ENCODE data around the gene CCDC107.
A peak's percentile ranks its signal among the peaks of the same experiment; 100 is the strongest.

The CCDC107 gene

DNA sequence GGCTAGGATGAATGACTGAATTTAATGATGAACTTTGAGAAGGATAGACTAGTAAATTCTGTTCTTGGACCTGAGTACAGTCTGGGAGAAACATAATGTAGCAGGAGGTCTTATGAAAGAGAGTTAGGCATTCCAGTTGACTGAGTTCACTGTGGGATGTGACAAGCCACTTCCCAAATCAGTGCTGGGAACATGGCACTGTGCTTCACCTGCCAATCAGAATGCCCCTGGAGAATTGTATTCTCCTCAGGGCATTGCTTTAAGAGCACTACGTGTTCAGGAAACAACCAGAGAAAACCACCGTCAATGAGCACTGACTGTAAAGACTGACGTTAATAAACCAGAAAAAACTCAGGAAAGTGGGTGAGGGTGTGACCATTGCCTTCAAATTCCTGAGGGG lies 1.2 kb downstream of the CCDC107 start:
- no peak for DNase-seq (ENCODE audit: low read depth in 4 of 4, low spot score in 1 of 4)

DNA sequence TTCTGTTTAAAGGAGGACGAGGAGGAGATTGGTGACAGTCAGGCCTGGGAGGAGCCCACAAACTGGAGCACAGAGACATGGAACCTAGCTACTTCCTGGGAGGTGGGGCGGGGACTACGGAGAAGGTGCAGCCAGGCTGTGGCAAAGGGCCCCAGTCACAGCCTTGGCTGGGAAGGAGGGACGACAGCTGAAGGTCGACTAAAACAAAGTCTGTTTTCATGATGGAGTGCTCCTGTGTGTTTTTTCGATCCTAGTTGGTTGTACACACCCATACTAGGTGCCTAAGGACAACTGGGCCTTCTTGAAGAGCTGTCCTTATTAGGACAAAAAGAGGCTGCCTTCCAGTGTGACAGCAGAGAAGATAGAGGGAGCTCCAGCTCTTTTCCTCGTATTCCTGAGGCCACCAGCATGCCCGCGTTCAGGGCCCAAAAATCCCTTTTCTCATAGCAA lies 2.9 kb downstream of the CCDC107 start:
- DNase-seq (ENCODE audit: low read depth in 4 of 4, low spot score in 1 of 4) = no peak

DNA sequence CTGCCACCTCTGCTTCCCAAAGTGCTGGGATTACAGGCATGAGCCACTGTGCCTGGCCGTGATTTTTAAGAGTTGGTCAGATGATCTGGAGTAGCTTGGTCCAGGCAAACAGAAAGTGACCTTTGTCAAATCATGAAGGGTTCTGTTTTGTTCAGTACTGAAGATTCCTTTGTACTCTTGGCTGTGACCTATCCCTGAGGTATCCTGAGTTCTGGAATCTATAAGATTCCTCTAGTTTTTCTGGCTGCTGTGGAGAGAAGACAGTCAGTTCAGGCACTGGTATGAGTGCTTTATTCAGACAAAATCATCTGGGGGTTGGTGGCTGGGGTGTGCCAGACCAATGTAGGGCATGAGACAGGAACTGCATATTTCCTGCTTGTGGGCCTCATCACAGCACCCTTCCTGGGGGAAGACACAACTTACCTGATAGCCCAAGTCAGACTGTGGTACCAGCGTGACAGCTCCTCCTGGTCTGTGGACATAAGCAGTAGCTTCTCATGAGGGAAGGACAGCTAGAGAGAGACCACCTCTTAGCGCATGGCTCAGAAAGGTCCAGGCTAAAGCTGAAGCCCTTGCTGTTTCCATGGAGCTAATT lies 3.8 kb downstream of the CCDC107 start:
- no peak for DNase-seq (ENCODE audit: low read depth in 4 of 4, low spot score in 1 of 4)

DNA sequence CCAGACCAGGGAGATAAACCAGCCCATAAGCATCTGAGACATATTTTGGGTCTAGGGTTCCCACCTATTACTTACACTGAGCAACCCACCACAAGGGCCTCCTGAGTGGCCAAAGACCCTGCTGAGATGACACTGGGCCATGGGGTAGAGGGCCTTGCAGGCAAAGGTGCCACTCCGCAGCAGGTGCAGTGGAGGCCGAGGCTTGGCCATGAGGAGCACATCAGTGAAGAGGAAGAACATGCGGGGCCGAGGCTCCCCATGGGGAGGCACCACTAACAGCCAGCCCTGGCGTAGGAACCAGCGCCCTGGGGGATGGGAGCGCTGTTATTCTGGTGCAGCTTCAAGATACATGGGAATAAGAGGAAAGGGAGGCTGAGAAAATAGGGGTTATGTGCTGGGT lies 4.3 kb downstream of the CCDC107 start:
- no peak for DNase-seq (ENCODE audit: low read depth in 4 of 4, low spot score in 1 of 4)

DNA sequence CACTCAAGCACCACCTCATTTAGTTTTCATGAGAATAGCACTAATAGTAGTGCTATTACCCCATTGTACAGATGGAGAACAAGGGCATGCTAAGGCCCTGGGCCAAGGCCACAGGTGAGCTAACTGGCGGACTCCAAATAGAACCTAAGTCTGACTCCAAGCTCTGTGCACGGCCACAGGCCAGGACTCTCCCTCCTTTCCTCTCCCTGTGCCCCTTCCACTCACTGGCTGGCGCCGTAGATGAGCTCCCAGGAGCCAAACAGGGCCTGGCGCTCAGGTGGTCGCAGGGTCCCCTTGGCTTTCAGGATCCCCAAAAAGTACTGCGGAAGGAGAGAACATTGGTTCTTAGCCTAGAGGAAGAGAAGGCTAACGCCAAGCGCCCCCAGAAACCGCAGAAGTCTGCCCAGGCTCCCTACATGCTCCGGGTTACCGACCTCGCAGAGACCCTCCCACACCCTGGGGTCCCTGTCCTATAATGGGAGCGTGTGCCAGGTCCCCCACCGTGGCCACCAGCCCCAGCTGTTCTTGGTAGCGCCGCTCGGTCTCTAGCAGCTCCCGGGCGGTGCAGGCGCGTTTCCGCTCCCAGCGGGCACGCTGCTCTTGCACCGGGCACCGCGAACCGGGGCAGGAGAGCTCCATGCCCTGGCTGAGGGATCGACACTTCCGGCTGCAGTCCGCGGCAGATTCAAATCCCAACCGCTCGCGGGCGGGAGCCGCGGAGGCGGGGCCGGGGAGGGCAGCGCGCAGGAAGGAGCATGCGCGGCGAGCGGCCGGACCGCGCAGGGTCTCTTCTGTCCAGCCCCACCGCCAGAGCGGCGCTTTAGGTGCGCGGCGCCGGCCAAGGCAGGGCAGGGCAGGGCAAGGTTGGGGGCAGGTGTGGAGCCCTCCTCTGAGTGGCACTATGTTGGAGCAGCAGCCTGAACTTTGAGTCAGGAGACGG lies 6.7 kb downstream of the CCDC107 start, which contains the start of gene ARHGEF39:
Gene ARHGEF39 (minus strand): TSS at position 665 of the 940 bp plus-strand sequence. CDS start 26 bp downstream, at position 639.
- DNase-seq (ENCODE audit: low read depth in 4 of 4, low spot score in 1 of 4) = peak in 3 of 4 experiments; percentile 42 to 73 (median 56)

DNA sequence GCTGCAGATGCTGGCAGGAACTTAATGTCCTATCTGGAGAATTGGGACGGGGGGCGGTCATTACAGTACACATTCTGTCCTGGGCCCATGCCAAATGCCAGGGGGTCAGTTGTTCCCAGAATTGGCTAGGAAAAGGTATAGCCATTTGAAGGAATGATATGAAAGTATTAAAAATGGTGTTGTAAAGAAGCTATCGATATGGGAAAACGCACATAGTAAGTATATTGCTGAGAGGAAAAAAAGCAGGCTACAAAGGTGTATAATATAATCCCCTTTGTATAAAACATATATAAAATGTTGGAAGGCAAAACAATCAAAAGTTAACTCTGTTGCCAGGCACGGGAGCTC lies 7.4 kb downstream of the CCDC107 start:
- DNase-seq (ENCODE audit: low read depth in 4 of 4, low spot score in 1 of 4) = no peak

DNA sequence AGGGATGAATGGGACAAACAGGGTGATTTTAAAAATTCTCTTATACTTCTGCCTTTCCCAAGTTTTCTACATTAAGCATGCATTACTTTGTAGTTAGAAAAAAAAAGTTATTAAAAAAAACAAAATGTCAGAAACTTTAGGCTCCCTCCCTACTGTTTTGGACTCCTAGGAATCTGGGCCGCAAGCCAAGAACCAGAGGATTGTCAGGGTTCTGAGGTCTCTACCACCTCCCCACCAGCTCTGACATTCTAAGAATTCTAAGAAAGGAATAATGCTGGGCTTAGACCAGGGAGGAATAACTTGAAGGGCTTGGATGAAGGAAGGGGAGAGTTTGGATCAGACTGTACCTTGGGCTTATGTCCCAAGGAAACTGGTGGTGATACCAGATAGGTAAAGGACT lies 8.0 kb downstream of the CCDC107 start:
- DNase-seq (ENCODE audit: low read depth in 4 of 4, low spot score in 1 of 4) = no peak

DNA sequence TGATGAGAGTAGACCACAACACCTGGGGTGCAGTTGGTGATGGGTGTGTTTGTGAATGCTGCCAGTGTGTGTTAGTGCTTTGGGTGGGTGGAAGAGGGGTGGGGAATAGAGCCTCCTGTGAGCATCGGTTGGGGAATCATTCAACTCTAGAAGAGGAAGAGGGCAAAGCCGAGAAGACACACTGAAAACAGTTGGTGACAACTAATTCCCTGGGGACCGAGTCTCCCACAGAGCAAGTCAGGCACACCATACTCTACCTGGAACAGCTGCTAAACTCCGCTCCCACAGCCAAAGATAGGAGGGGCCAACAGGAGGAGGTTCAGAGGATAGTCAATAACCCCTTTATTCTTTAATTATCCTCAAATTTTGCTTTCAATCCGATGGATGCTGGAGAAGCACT lies 8.5 kb downstream of the CCDC107 start:
- no peak for DNase-seq (ENCODE audit: low read depth in 4 of 4, low spot score in 1 of 4)

DNA sequence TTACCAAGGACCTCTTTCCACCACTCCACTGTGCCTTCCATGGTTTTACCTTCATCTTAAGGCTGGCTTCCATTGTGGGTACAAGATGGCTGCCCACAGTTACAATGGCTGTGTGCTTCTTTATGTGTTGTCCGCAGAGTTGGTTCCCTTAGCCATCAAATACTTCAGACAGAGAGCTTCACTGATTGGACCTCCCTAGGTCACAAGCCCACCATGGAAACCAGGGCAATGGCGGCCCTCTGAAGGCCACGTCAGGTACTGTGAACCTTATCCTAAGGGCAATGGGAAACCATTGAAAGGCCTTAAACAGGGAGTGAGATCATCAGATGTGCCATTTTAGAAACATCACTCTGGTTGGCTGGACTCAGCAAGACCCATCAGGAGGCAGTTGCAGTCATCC lies 9.8 kb downstream of the CCDC107 start:
- DNase-seq (ENCODE audit: low read depth in 4 of 4, low spot score in 1 of 4) = no peak

DNA sequence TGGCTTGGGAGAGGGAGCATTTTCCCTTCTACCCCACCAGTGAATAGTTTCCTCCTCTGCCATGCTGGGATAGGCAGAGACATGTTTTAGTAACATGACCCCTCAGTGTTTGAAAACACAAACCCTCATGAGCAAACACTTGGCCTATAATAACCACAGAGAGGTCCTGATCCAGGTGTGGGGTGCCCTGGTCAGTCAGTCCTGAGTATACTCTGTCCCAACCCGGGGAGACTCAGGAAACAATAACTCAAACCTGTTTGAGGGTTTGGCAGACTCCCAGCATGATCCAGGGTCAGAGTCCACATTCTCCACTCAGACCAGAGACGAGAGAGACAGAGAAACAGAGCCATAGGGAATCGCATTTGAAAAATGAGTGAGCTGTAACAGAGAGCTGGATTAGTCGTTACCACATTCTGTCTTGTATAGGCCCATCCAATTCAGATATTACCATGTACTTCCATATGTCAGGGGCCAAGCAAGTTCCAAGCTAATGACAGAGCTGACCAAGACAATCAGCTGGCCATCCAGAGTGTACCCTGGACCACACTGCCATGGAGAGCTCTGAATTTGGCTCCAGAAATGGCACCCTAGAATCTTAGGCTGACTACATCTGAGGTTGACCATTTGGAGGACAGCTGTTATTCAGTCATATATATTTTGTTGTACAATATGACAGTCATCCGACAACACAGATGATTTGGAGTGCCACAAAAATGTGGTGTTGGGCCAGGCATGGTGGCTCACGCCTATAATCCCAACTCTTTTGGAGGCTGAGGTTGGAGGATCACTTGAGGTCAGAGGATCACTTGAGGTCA lies 11.4 kb downstream of the CCDC107 start:
- no peak for DNase-seq (ENCODE audit: low read depth in 4 of 4, low spot score in 1 of 4)

DNA sequence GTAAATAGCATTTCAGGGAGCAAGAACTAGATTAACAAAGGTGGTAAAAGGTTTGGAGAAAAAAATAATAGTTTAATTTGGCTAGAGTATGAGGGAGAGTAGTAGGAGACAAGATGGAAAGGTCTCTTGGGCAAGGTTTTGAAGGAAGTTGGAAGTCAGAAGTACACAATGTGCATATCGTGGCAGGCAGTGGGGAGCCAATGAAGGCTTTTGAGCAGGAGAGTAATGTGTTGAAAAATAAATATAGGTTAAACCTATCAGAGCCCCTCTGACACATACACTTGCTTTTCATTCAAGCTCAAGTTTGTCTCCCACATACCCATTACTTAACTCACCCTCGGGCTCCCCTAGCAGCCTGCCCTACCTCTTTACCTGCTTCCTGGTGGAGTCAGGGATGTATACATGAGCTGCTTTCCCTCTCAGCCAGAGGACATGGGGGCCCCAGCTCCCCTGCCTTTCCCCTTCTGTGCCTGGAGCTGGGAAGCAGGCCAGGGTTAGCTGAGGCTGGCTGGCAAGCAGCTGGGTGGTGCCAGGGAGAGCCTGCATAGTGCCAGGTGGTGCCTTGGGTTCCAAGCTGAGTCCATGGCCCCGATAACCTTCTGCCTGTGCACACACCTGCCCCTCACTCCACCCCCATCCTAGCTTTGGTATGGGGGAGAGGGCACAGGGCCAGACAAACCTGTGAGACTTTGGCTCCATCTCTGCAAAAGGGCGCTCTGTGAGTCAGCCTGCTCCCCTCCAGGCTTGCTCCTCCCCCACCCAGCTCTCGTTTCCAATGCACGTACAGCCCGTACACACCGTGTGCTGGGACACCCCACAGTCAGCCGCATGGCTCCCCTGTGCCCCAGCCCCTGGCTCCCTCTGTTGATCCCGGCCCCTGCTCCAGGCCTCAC lies 15.3 kb downstream of the CCDC107 start, which contains the start of gene CA9:
Gene CA9 (plus strand): TSS at position 797 of the 893 bp plus-strand sequence. CDS start 32 bp downstream, at position 829.
- no peak for DNase-seq (ENCODE audit: low read depth in 4 of 4, low spot score in 1 of 4)

DNA sequence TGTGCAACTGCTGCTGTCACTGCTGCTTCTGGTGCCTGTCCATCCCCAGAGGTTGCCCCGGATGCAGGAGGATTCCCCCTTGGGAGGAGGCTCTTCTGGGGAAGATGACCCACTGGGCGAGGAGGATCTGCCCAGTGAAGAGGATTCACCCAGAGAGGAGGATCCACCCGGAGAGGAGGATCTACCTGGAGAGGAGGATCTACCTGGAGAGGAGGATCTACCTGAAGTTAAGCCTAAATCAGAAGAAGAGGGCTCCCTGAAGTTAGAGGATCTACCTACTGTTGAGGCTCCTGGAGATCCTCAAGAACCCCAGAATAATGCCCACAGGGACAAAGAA lies 15.9 kb downstream of the CCDC107 start:
- no peak for DNase-seq (ENCODE audit: low read depth in 4 of 4, low spot score in 1 of 4)

DNA sequence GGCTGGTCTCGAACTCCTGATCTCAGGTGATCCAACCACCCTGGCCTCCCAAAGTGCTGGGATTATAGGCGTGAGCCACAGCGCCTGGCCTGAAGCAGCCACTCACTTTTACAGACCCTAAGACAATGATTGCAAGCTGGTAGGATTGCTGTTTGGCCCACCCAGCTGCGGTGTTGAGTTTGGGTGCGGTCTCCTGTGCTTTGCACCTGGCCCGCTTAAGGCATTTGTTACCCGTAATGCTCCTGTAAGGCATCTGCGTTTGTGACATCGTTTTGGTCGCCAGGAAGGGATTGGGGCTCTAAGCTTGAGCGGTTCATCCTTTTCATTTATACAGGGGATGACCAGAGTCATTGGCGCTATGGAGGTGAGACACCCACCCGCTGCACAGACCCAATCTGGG lies 17.1 kb downstream of the CCDC107 start:
- DNase-seq (ENCODE audit: low read depth in 4 of 4, low spot score in 1 of 4) = no peak

DNA sequence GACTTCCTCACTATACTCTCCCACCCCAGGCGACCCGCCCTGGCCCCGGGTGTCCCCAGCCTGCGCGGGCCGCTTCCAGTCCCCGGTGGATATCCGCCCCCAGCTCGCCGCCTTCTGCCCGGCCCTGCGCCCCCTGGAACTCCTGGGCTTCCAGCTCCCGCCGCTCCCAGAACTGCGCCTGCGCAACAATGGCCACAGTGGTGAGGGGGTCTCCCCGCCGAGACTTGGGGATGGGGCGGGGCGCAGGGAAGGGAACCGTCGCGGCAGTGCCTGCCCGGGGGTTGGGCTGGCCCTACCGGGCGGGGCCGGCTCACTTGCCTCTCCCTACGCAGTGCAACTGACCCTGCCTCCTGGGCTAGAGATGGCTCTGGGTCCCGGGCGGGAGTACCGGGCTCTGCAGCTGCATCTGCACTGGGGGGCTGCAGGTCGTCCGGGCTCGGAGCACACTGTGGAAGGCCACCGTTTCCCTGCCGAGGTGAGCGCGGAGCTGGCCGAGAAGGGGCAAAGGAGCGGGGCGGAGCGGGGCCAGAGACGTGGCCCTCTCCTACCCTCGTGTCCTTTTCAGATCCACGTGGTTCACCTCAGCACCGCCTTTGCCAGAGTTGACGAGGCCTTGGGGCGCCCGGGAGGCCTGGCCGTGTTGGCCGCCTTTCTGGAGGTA lies 17.8 kb downstream of the CCDC107 start:
- no peak for DNase-seq (ENCODE audit: low read depth in 4 of 4, low spot score in 1 of 4)

DNA sequence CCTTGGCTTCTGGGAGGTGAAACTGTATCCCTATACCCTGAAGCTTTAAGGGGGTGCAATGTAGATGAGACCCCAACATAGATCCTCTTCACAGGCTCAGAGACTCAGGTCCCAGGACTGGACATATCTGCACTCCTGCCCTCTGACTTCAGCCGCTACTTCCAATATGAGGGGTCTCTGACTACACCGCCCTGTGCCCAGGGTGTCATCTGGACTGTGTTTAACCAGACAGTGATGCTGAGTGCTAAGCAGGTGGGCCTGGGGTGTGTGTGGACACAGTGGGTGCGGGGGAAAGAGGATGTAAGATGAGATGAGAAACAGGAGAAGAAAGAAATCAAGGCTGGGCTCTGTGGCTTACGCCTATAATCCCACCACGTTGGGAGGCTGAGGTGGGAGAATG lies 21.0 kb downstream of the CCDC107 start:
- no peak for DNase-seq (ENCODE audit: low read depth in 4 of 4, low spot score in 1 of 4)

DNA sequence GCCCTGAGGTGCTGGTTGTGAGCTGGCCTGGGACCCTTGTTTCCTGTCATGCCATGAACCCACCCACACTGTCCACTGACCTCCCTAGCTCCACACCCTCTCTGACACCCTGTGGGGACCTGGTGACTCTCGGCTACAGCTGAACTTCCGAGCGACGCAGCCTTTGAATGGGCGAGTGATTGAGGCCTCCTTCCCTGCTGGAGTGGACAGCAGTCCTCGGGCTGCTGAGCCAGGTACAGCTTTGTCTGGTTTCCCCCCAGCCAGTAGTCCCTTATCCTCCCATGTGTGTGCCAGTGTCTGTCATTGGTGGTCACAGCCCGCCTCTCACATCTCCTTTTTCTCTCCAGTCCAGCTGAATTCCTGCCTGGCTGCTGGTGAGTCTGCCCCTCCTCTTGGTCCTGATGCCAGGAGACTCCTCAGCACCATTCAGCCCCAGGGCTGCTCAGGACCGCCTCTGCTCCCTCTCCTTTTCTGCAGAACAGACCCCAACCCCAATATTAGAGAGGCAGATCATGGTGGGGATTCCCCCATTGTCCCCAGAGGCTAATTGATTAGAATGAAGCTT lies 21.8 kb downstream of the CCDC107 start:
- no peak for DNase-seq (ENCODE audit: low read depth in 4 of 4, low spot score in 1 of 4)

DNA sequence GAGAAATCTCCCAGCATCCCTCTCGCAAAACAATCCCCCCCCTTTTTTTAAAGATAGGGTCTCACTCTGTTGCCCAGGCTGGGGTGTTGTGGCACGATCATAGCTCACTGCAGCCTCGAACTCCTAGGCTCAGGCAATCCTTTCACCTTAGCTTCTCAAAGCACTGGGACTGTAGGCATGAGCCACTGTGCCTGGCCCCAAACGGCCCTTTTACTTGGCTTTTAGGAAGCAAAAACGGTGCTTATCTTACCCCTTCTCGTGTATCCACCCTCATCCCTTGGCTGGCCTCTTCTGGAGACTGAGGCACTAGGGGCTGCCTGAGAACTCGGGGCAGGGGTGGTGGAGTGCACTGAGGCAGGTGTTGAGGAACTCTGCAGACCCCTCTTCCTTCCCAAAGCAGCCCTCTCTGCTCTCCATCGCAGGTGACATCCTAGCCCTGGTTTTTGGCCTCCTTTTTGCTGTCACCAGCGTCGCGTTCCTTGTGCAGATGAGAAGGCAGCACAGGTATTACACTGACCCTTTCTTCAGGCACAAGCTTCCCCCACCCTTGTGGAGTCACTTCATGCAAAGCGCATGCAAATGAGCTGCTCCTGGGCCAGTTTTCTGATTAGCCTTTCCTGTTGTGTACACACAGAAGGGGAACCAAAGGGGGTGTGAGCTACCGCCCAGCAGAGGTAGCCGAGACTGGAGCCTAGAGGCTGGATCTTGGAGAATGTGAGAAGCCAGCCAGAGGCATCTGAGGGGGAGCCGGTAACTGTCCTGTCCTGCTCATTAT lies 22.4 kb downstream of the CCDC107 start:
- DNase-seq (ENCODE audit: low read depth in 4 of 4, low spot score in 1 of 4) = no peak

DNA sequence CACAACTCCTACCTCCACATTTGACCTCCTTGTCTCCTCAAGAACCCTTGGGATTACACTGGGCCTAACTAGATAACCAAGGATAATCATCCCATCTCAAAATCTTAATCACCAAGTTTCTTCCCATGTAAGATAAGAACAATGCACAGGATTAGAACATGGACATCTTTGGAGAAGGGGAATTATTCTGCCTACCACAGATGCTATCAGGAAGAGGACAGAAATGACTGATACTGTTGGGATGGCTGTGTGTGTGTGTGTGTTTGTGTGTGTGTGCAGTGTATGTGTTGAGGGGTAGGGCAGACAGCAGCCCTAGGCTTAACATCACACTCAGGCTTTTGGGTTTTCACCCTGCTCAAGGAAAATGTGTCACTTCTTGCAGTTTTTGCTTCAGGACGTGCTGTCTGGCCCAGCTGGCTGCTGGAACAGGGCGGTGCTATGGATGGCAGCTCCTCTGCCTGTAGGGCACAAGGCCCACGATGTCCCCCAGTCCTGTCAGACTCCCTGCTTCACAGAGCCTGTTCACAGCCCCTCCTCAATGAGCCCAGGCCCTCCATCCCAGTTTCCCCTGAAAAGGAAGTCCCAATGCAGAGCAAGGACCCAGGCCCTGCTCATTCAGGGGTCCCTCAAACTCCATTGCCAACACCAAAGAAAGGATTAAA lies 23.4 kb downstream of the CCDC107 start:
- no peak for DNase-seq (ENCODE audit: low read depth in 4 of 4, low spot score in 1 of 4)

DNA sequence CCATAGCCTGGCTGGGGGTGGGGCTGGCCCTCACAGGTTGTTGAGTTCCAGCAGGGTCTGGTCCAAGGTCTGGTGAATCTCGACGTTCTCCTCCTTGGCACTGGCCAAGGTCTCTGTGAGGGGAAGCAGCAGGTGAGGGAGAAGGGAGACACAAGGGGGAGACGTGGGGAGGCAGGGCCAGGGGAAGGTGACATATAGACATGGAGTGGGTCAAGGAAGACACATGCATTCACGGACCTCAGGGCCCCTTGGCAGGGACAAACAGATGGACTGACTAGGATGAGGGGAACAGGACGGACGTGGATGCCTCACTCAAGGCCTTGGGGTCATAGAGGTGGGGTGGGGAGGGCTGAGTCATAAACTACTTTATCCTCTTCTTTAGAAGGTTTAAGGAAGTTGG lies 24.0 kb downstream of the CCDC107 start:
- DNase-seq (ENCODE audit: low read depth in 4 of 4, low spot score in 1 of 4) = no peak
